Nephron progenitor cell (in vitro differentiated cells): ENCODE data around the gene PNO1.

Source experiments
- DNase-seq: peaks from one replicate; pipeline ENCODE4 v3.0.0; 2021
- H3K27ac Mint-ChIP-seq: 2 replicates; pipeline ENCODE4 v1.8.0; 2021; ENCODE audit warnings: mild to moderate bottlenecking, moderate library complexity, mixed read lengths
- H3K27me3 Mint-ChIP-seq: 2 replicates; pipeline ENCODE4 v1.8.0; 2021; ENCODE audit warnings: mild to moderate bottlenecking, low read depth, mixed read lengths; ENCODE audit not compliant: poor library complexity
- H3K36me3 Mint-ChIP-seq: 2 replicates; pipeline ENCODE4 v1.8.0; 2021; ENCODE audit warnings: low read depth, mixed read lengths
- H3K4me1 Mint-ChIP-seq: 2 replicates; pipeline ENCODE4 v1.8.0; 2021; ENCODE audit warnings: mixed read lengths
- H3K4me3 Mint-ChIP-seq: 2 replicates; pipeline ENCODE4 v1.8.0; 2021; ENCODE audit warnings: mild to moderate bottlenecking, moderate library complexity, mixed read lengths
- H3K9me3 Mint-ChIP-seq: 2 replicates; pipeline ENCODE4 v1.8.0; 2021; ENCODE audit warnings: mild to moderate bottlenecking, moderate library complexity, mixed read lengths
- CTCF ChIP-seq: fragments of 200-600 bp; sonication (generic); IDR thresholded peaks from 2 replicates; pipeline ENCODE4 v1.5.0; 2021; ENCODE audit warnings: antibody characterized with exemption

The PNO1 gene

DNA sequence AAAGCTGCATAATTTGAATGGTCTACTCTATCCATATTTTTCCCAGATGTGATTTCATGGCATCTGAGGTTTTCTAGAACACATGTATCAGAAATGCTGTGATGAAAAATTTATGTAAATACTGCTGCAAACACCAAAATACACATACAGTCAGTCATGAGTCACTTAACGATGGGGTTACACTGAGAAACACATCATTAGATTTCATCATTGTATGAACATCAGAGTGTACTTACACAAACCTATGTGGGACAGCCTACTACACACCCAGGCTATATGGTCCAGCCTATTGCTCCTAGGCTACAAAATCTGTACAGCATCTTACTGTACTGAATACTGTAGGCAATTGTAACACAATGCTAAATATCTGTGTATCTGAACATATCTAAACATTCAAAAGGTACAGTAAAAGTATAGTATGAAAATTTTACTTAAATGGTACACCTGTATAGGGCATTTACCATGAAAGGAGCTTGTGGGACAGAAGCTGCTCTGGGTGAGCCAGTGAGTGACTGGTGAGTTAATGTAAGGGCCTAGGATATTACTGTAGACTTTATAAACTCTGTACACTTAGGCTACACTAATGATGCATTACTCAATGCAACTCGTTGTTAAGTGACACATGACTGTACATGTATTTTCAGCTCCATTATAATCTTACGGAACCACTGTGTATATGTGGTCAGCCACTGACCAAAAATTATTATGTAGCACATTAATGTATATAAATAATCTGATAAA is 33.5 kb downstream of the PNO1 start:
- Mint-ChIP-seq H3K4me3 (no peak overlapping the region), H3K27ac (no peak overlapping the region), H3K27me3 (no peaks in the 10 kb centered on the region), H3K36me3 (peaks cover 4% of the 10 kb centered on the region), H3K9me3 (no peaks in the 10 kb centered on the region), H3K4me1 (peaks cover 11% of the 10 kb centered on the region)
- no peak for DNase-seq
- no peak for TF ChIP-seq CTCF

DNA sequence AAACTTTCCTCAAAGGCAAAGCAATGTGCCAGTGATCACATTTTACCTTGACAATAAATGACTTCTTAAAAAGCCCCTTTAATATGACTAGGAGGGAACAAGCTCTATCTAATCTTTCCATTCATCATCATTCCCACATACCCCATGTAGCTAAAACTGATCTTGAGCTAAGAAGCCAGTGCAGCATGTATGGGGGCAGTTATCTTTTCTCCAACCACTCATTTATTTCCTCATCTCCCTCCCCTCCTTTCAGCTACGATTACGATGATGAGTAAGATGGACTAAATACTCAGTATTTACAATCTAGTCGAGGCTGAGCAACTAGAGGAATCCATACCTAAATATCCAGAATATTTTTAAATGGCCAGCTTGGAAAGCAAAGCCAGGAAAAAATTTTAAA is 35.5 kb downstream of the PNO1 start:
- Mint-ChIP-seq H3K9me3 (no peaks in the 10 kb centered on the region), H3K27me3 (no peaks in the 10 kb centered on the region), H3K36me3 (peaks cover 5% of the 10 kb centered on the region), H3K27ac (peak overlapping the region; percentile 31), H3K4me3 (no peak overlapping the region), H3K4me1 (peaks cover 11% of the 10 kb centered on the region)
- no peak for DNase-seq
- TF ChIP-seq CTCF: no peak

GRCh38 chr2:68193787-68194372 is 36.2 kb downstream of the PNO1 start:
- Mint-ChIP-seq H3K36me3 (peaks cover 5% of the 10 kb centered on the region), H3K27ac (no peak overlapping the region), H3K27me3 (no peaks in the 10 kb centered on the region), H3K4me3 (no peak overlapping the region), H3K4me1 (peaks cover 11% of the 10 kb centered on the region), H3K9me3 (no peaks in the 10 kb centered on the region)
- TF ChIP-seq CTCF: no peak
- DNase-seq: no peak

DNA sequence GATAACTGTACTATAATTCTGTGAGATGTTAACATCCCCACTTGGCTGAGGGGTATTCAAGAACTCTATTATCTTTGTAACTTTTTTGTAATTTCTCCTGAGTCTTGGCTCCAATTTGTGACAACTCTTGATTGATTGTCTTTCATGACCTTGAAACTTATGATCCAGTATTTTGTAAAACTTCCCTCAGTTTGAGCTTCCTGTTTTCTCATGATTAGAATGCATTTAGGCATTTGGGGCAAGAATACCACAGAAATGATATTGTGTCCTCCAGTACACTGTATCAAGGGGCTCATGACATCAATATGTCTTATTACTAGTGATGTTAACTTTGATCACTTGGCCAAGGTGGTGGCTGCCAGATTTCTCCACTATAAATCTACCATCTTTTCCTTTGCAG is 37.4 kb downstream of the PNO1 start:
- Mint-ChIP-seq H3K4me3 (no peak overlapping the region), H3K27ac (no peak overlapping the region), H3K36me3 (peaks cover 5% of the 10 kb centered on the region), H3K27me3 (no peaks in the 10 kb centered on the region), H3K4me1 (peaks cover 8% of the 10 kb centered on the region), H3K9me3 (no peaks in the 10 kb centered on the region)
- TF ChIP-seq CTCF: no peak
- no peak for DNase-seq

- Mint-ChIP-seq H3K27me3 (no peaks in the 10 kb centered on the region), H3K4me3 (no peak overlapping the region), H3K9me3 (no peaks in the 10 kb centered on the region), H3K27ac (no peak overlapping the region), H3K36me3 (peaks cover 5% of the 10 kb centered on the region), H3K4me1 (no peaks in the 10 kb centered on the region)
- peak; percentile 17 for DNase-seq
- peak; percentile 49 for TF ChIP-seq CTCF
These were observed 38.5 kb downstream of the PNO1 start for GRCh38 chr2:68196120-68196716.
